Measurements from ENCODE around the gene PTPRG.
"Not testable (repeated sequence)": the region's sequence is repeated elsewhere in the genome, so short reads cannot be mapped to it uniquely, and the experiment has no call there.

The PTPRG gene

DNA sequence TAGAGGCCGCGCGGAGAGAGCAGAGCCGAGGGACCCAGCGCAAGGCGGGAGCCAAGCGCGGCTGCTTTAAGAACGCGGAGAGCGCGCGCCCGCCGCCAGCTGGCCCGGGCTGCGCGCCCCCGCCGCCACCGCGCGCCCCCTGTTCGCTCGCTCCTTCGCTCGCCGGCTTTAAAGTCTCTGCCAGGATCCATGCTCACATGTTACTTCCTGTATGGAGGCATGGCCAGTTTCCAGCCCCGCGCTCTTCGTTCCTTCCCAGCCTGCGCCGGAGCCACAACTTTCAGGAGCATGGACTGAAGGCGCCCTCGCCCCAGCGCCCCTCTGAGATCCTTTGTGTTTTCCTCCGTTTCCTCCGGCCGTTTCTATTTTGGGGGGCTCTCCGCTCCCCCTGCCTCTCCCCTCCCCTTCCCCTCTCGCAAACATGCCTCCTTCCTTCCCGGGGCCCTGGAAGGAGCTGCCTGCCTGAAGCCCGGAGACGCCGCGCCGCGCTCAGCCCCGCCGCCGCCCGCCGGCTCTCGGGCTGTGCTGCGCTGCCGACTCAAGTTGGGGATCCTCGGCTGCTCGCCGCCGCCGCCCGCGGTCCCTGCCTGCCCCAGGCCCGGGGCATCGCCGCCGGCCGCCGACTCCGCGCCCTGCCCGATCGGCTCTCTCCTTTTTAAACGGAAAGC, at the start of gene PTPRG:
Gene PTPRG (plus strand): TSS at position 198 of the 668 bp plus-strand sequence. CDS start 717 bp downstream, outside the sequence.
- DNase-seq = peak; percentile 57

DNA sequence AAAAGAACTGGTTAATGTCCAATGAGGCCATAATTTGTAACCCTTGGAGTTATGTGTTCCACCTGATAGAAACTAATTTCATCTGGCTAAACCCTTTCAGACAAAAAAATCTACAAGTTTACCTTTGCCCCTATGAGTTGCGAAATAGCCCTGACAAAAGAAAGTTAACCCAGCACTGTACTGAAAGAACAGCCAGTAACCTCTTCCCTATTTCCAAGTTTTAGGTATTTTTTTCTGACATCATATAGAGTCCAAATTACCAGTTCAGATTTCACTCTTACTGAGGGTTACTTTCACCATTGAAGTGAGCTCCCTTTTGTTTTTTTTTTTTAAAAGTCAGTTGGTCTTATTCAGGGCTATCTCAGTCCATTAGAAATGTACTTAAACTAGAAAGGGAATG, 42.8 kb upstream of the PTPRG start:
- no peak for DNase-seq

DNA sequence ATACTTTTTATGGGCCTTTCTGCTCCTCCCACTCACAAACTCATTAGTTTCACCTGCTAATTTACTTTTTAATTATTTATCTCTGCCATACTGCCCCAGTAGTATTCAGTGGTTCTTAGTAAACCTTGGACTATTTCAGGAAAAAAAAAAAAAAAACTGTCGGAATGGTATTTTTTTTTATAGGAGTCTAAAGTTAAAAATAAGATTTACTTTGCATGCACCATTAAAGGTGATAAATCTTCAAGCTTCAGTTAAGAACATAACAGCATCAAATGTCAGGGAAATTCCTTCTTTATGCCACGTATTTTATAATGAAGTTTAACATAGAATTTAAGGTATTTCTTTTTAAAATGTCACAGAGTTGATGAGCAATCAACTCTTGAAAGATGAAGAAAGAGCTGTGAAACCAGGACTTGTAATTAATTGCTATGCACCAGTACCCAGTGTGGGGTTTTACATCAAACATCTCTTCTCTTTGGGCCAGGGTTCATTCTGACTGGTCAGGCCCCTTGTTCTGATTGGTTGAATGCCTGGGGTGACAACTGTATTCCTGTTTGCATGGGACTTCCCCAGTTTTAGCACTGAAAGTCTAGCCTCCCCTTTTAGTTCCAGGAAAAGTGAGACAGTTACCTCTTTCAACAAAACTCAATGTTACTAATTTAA, 40.3 kb upstream of the PTPRG start:
- no peak for DNase-seq

DNA sequence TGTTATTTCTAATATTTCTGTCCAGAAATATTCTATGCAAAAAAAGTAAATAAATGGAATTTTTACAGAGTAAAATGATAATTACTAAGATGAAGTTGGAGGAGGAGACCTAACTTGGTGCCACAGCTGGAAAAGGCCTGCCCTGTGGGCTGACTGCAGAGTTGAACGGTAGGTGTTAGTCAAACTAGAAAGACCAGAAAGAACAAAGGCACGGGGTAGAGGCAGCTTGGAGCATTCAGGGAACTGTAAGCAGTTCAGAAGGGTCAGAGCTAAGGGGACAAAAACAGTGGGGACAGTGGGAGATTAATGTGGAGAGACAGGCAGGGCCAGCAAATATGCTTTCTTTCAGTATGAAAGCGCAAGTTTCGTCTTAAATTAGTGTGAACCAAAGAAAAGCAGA, 39.3 kb upstream of the PTPRG start:
- DNase-seq = no peak

DNA sequence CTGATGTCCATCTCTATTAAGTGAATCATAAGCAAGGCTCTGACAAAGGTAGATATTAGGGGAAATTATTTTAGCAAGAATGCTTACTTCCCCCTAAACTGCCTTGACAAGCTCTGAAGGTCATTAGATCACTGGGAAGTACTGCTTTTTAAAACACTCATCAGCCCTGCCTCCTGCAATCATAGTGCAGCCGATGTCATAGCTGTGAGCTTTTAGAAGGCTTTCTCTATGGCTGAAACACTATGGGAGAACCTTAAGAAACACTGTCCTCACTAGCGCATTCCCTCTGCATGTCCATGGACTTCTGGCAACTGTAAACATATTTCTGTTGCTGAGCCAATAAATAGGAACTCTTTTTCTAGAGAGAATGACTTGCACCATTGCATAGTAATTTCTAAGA, 38.7 kb upstream of the PTPRG start:
- DNase-seq = no peak

DNA sequence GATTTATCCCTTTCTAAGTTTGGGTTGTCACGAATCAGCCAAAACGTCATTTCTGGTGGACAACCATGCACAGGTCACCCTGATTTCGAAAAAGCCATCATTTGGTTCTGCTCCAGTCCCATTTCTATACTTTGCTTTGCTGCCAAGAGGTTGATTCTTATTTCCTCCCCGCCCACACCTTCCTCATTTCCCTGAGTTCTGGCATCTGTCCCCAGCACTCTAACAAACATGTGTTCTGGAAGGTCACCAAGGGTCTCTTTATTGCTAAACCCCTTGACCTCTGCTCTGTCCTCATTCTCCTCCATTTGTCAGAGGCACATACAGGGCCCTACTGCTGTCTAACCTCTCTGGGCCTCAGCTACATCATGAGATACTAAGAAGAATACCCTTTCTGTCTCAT, 36.4 kb upstream of the PTPRG start:
- DNase-seq = no peak

DNA sequence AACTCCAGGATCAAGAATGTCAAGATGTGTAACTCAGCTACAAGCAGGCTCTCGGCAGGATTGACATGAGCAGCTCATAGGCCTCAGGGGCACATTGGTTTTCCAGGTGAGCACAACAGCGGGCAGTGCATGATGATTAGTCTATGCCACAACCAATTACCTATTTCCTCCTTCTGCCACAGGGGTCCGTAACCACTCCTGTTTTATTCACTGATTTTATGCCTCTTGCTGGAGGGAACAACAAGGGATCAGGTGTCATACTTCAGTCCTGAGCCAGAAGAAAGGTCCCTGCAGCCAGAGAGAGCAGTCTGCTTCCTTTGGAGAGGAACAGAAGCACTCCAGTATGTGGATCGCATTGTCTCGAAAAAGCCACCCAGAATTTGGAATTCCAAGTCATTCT, 35.1 kb upstream of the PTPRG start:
- no peak for DNase-seq

DNA sequence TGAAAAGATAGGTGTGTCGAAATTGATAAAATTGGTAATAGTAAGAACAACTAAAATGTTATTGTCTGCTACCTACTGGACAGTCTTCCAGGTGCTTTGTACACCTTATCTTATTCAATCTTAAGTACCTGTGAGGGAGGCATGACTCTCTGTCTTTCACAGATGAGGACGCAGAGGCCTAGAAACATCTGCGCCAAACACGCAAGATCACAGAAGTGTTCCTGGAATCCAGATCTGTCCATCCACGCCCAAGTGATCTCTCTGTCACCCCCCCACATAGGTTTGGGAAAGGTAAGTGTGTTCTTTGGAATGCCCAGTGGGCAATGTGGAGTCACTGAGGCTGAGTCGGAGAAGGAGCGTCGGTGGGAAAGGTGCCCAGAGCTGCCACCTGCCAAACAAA, 34.4 kb upstream of the PTPRG start:
- DNase-seq = no peak

DNA sequence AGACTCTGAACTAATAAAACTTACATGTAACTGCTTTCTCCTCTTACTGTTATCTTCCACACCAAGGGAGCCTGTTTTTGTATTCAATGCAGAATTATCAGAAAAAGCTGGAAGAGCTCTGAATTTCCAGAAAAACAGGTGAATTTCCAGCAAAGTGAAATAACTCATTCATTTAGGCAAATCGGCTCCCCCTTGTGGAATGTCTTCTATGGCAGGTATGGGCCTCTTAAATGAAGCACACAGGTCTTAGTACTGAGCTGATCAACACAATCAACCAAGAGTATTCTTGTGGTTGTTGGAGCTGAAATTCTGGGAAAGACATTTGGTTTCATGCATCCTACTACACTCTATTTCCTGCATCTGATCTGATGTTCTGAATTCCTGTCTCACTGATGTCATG, 31.0 kb upstream of the PTPRG start:
- DNase-seq = no peak

DNA sequence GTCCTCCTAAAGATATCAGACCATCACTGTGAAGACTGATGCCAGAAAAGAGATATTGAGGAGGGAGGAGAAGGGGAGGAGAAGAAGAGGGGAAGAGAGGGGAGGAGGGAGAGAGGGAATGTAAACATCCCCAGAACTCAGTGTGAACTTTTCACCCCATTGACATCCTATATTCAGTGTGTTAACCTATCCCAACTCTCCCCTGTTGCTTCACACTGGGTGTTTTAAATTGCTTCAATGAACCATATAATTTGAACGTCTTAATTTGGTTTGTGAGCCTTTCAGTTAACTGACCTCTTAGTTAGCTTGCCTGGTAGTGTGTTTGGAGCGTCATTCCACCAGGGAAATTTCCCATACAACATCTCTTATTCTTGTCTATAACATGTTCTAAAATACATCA, 29.8 kb upstream of the PTPRG start:
- no peak for DNase-seq

DNA sequence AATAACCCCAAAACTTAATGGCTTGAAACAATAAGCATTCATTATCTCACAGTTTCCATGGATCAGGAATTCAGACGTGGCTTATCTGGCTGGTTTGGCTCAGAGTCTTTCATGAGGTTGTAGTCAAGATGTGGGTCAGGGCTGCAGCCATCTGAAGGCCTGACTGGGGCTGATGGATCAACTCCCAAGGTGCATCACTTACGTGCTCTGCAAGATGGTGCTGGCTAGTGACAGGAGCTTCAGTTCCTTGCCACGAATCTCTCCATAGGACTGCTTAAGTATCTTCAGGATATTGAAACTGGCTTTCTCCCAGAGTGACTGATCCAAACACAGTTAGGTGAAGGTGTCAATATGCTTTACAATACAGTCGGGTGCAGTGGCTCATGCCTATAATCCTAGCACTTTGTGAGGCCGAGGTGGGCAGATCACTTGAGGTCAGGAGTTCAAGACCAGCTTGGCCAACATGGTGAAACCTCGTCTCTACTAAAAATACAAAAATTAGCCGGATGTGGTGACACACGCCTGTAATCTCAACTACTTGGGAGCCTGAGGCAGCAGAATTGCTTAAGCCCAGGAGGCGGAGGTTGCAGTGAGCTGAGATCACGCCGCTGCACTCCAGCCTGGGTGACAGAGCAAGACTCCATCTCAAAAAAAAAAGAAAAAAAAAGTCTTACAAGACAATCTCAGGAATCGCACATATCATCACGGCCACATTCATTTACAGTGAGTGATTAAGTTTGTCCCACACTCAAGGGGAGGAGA, 28.5 kb upstream of the PTPRG start:
- no peak for DNase-seq

DNA sequence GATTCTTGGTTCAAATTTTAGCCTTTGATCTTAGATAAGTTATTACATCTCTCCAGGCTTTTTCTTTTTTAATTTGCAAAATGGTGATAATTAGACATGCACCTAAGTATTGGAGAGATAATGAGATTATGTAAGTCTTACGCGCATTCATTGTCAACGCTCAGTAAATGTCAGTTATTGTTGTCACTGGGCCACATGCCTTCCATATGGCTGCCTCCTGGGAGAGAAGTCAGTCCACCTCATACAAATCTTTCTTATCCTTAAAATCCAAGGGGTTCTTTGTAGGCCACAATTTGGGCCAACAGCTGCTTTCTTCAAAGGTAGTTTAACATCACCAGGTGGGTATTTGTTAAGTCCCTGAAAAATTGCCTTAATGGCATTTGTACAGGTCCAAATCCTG, 25.5 kb upstream of the PTPRG start:
- DNase-seq = no peak

DNA sequence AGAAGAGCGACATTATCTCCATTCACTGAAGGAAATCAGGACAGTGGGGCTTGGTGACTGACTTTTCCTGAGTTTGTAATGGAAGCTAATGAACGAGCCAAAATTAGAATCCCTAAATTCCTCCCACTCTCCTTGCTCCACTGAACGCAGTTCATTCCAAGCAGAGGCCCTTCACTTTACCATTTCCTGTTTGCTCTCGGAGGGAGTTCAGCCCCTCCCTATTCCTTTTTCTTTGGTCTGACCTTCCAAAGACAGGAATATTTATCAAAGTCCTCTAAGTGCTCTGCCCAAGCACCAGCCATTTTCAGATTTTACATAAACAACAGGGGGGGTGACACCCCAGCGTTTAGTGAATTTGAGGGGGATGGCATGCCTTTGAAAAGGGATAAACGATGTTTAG, 24.0 kb upstream of the PTPRG start:
- no peak for DNase-seq

DNA sequence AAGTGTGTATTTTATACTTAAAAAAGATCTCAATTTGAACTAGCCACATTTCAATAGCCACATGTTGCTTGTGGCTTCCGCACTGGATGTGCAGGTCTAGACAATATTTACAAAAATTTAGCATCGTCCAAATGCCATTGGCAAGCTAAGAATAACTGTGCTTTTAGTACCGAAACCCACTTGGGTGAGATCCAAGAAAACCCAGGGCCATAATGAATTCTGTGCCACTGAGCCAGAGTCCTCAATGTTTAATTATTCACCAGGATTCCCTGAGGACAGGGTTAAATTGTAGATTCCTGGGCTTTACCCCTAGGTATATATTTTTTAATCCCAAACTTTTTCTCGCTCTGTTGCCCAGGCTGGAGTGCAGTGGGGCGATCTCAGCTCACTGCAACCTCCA, 22.9 kb upstream of the PTPRG start:
- DNase-seq = no peak

DNA sequence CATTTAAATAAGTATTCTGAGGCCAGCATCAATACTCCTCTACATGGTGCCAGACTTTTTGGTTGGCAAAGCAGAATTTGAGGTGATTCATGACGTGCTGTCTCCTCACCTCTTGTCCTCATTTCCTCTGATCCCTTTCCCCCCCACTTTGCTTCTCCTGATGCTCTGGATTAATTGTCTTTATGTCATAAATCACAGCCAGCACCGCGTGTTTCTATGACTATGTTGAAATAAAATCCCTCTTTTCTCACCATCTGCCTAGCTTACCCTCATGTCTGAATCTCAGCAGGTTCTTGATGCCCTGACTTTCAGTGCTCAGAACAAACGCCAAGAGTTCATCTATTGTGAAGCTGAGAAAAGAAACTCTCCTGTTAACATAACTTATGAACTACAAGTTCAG, 19.7 kb upstream of the PTPRG start:
- no peak for DNase-seq

DNA sequence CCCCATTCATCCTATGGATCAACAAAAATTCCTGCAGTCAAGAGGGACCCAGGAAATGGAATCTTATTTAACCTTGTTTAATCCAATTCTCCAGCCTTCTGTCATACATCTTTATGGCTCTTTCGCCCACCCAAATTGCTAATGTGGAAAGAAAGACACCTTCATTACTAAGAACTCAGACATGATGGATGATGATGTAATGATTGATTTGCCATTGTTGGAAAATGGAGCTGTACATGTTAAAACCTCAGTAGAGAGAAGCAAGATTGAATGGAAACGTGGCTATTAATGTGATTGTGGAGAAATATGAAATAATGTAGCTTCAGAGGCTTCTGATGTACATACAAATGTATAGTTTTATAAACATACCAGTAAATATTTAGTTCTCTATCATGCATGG, 15.7 kb upstream of the PTPRG start:
- DNase-seq = no peak

DNA sequence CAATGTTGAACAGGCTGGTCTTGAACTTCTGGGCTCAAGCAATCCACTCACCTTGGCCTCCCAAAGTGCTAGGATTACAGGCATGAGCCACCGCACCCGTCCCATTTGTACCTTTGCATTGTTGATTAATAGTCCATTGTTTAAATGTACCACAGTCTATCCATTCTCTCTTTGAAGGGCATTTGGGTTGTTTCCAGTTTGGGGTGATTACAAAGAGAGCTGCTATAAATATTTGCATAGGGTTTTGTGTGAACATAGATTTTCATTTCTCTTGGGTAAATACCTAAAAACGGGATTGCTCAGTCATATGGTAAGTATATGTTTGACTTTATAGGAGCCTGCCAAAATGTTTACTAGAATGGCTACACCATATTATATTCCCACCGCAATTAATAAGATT, 13.7 kb upstream of the PTPRG start:
- no peak for DNase-seq

DNA sequence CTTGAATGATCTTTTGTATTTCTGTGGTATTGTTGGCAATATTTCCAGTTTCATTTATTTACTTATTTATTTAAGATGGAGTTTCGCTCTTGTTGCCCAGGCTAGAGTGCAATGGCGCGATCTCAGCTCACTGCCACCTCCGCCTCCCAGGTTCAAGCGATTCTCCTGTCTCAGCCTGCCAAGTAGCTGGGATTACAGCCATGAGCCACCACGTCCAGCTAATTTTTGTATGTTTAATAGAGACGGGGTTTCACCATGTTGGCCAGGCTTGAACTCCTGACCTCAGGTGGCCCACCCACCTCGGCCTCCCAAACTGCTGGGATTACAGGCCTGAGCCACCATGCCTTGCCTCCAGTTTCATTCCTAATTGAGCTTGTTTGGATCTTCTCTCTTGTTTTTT, 8.7 kb upstream of the PTPRG start:
- DNase-seq = not testable (repeated sequence)

DNA sequence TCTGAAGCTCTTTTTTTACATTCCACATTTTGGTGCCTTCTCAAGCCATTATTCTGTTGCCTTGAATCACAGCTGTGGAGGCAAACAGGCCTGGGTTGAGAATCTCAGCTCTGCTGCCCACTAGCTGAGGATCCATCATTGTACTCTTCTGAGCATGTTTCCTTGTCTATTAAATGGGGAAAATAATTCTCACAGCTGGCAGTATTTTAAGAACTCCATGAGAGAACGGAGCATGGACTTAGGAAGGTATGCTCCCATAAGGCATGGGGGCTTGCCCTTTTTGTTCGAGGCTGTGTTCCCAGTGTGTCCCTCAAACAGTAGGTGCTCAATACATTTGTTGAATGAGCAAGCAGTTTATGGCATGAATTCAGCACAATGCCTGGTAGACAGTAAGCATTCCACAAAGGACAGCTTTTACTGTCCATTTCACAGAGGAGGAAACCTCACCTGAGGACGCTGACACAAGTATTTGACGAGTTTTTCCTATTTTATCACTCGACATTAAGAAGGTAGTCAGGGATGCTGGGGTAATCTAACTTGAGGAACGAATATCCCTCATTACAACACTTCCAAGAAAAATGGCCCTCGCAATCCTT, 2.1 kb upstream of the PTPRG start:
- no peak for DNase-seq

DNA sequence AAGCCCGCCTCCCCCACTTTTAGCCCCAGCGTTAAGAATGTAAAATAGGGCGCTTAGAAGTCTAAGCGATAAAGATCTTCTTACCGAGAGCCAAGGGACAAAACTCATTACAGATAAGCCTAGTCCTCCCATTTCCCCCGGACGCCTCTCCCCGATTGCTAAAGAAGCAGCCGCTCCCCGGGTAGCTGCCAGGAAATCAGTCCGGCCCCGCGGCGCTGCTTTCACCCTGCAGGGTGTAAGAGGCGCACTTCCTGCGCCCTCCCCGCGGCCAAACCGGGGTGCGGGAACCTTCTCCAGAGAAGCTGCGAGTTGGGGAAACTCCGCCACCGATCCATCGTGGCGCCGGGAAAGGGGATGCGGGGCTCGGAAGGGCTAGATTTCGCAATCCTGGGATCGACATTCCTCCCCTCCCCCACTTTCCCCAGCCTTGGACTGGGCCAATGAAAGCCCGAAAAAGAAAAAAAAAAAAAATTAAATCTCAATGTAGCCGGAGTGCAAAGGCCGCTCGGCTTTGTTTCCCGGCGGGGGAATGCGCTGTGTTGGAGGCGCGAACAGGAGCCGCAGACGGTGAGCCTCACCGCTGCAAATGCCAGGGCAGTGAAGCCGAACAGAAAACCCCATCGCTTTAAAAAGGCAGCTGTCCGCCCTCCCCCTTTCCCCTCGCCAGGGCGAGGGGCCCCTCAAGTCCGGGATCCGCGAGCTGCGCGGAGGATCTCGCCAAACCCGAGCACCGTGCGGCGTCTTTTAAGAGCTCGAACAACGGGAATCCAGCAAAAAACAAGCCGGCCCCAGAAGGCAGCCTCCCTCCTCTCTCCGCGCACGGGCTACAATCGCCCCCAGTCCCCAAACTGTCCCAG, 626 bp upstream of the PTPRG start:
- peak; percentile 4 for DNase-seq

DNA sequence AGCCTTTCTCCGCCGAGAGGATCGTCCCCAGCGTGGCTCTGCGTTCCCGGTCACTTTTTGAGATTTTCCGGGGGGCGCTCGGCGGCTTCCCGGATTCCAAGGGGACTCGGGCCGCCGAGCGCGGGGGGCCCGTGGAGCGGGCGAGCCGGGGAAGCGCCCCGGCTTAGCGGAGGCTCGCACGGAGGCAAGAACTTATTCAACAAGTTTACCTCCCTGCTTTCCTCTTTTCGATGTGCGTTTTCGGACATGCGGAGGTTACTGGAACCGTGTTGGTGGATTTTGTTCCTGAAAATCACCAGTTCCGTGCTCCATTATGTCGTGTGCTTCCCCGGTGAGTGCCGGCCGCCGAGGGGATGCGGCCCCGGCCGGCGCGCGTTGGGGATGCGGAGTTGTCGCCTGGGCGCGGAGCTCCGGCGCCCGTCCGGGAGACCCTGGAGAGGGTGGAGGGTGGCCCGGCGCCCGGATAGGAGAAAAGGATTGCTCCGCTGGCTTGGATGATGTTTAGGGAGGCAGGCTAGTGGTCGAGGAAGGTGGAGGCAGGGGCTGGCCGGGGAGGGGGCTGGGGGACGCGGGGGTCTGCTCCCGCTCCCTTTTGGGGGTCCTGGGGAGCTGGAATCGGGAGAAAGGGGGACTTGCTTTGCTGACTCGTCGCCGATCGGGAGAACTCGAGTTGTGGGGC, 810 bp downstream of the PTPRG start:
- no peak for DNase-seq

DNA sequence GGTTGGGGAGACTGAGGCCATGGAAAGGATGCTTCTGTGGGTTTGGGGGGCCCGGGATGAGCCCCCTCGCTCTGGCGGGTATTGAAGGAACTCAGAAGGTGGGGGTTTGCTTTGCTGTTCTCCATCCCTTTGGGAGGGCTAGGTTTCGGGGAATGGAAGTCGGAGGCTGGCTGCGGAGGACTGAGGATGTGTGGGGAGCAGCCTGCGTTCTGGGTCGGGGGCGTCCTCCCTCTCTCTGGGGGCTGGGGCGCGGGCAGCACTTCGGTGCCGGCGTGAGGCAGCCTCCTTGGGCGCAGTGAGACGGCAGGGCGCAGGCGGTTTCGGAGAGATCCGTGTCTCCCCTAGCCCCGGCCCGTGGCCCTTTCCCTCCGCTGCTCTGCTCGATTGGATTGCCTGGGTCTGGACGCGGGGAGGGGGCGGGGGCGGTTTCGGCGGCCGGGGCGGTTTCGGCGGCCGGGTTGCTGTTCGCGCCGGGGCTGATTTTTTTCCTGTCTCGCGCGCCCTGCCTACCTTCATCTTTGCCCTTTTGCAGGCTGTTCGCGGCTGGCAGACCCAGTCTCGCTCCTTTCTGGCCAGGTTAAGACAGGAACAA, 1.4 kb downstream of the PTPRG start:
- DNase-seq = no peak

Measured in NCI-H1694 (cell line).